K562 (cell line): ENCODE measurements around the gene POLN. TPM values are rescaled to one million over a fixed set of nuclear protein-coding genes. Genes with fewer than 3 reads are reported as not detected.

Experiments
- E2F6 ChIP-seq, 2 experiments: IDR thresholded peaks; 2 replicates each; pipeline ENCODE4 v1.6.1; 2011; ENCODE audit warnings: borderline replicate concordance in 1 of 2, control low read depth in 1 of 2, low read depth in 1 of 2, low read length in 1 of 2, mild to moderate bottlenecking in 1 of 2, mixed read lengths in 1 of 2, moderate library complexity in 1 of 2; ENCODE audit not compliant: insufficient read depth in 1 of 2, insufficient read length in 1 of 2, poor library complexity in 1 of 2, severe bottlenecking in 1 of 2; ENCODE audit errors: extremely low read depth in 1 of 2
- MGA ChIP-seq: fragments of 450-650 bp; IDR thresholded peaks from 2 replicates; pipeline ENCODE4 v1.6.1; 2016; ENCODE audit warnings: mild to moderate bottlenecking, moderate library complexity
- STAT6 ChIP-seq: sonication (generic); formaldehyde crosslinking; IDR thresholded peaks from 2 replicates; pipeline ENCODE4 v1.8.1; 2023; ENCODE audit warnings: mild to moderate bottlenecking, missing genetic modification reagents
- UBTF ChIP-seq, 2 experiments: IDR thresholded peaks; 2 replicates each; pipeline ENCODE4 v1.6.1; 2012; ENCODE audit warnings: improper control_type of control experiment in 2 of 2, low read depth in 2 of 2, low read length in 2 of 2, borderline replicate concordance in 1 of 2
- USF1 ChIP-seq: sonication (generic); formaldehyde crosslinking; IDR thresholded peaks from 2 replicates; pipeline ENCODE4 v1.9.0; 2022; ENCODE audit warnings: mild to moderate bottlenecking, missing genetic modification reagents
- polyA plus RNA-seq, 8 experiments: library from polyadenylated mRNA; depleted of rRNA in 4 of 8; stranded (reverse) in 5 of 8; unstranded in 3 of 8; fragments of >200 nt; fragmentation: Nextera tagmentation in 2 of 8; fragmentation: Illumina TruSeq in 1 of 8; extraction: Ambion mirVana in 2 of 8; extraction: Trizol in 1 of 8; gene quantifications; 2 replicates each; pipeline versions ENCODE4 v1.2.1 to v1.2.3, GENCODE V29; 2011 to 2014; ENCODE audit warnings: inconsistent platforms in 1 of 8, missing spikeins in 1 of 8
- total RNA-seq, 7 experiments: library from RNA; depleted of rRNA in 6 of 7; stranded (reverse); fragments of >200 nt in 6 of 7; fragmentation: Illumina TruSeq in 2 of 7; extraction: Trizol in 2 of 7; gene quantifications; 2 replicates each; pipeline versions ENCODE4 v1.2.1 to v1.2.3, GENCODE V29; 2011 to 2021; ENCODE audit warnings: low replicate concordance in 1 of 7

POLN gene
- total and polyA plus RNA-seq, 9 of the 15 experiments (the other 6 are each of a cell fraction or from before 2014, with no cell fraction given) = 0.08 to 0.91 (median 0.32) TPM

GRCh38 chr4:2059046-2059725 lies 182.7 kb downstream of the POLN start, which contains the start of gene NAT8L (continued):
- peak in 1 of 2 experiments; percentile 13 for TF ChIP-seq E2F6 (IDR thresholded peaks at IDR 0.05; ENCODE audit: borderline replicate concordance in 1 of 2, extremely low read depth in 1 of 2, insufficient read depth in 1 of 2, insufficient read length in 1 of 2, low read depth in 1 of 2, low read length in 1 of 2, poor library complexity in 1 of 2, severe bottlenecking in 1 of 2)
- TF ChIP-seq STAT6 (CRISPR knock-in tag) = no peak
- peak; percentile 47; the same call in 1 of the 2 replicates for TF ChIP-seq USF1 (CRISPR knock-in tag)
- no peak for TF ChIP-seq MGA
- TF ChIP-seq UBTF (IDR thresholded peaks at IDR 0.05; ENCODE audit: borderline replicate concordance in 1 of 2, low read depth in 2 of 2, low read length in 2 of 2) = peak in 1 of 2 experiments; percentile 36; a peak in 1 of 4 replicates
